ENCODE data around the gene ERP44.
A peak's percentile ranks its signal among the peaks of the same experiment; 100 is the strongest.
"Not testable (repeated sequence)": the region's sequence is repeated elsewhere in the genome, so short reads cannot be mapped to it uniquely, and the experiment has no call there.

The ERP44 gene

DNA sequence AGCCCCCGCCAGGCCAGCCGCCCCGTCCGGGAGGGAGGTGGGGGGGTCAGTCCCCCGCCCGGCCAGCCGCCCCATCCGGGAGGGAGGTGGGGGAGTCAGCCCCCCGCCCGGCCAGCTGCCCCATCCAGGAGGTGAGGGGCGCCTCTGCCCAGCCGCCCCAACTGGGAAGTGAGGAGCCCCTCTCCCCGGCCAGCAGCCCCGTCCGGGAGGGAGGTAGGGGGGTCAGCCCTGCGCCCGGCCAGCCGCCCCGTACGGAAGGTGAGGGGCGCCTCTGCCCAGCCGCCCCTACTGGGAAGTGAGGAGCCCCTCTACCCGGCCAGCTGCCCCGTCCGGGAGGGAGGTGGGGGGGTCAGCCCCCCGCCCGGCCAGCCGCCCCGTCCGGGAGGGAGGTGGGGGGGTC is 30.8 kb downstream of the ERP44 start:
- not testable (repeated sequence) for DNase-seq (ENCODE audit: low read depth)

DNA sequence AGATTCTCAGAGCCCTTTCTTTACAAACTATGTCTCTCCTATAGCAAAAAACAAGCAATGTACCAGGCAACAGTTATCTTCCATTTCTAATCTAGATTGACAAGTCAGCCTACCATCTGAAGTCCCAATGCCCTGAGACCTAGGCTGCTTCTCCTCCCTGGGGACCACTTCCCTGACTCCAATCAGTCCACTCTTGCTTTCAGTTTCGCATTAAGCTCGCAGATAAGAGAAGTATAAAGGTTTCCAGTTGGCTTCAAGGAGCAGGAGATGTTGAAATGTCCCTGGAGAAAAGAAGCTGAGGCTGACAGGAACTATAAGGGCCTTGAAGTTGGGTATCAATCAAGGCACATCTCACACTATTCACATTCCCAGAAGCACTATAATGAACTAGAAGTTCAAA is 32.3 kb downstream of the ERP44 start:
- DNase-seq (ENCODE audit: low read depth), result no peak

DNA sequence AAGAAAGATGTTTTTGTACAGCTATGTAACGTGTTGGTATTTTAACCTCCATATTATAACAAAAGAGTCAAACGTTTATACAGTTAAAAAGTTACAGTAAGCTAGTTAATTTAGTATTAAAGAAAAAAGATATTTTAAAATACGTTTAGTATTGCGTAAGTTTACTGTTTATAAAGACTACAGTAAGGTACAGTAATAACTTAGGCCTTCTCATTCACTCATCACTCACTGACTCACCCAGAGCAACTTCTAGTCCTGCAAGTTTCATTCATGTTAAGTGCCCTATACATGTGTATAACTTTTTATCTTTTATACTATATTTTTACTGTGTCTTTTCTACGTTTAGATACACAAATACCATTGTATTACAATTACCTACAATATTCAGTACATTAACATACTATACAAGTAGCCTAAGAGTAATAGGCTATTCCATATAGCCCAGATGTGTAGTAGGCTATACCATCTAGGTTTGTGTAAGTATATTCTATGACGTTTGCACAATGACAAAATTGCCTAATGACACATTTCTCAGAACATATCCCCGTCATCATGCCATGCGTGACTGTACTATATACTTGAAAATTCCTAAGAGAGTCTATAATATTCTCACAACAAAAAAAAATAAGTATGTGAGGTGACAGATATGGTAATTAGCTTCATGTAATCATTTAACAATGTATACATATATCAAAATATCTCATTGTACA is 33.8 kb downstream of the ERP44 start:
- no peak for DNase-seq (ENCODE audit: low read depth)

DNA sequence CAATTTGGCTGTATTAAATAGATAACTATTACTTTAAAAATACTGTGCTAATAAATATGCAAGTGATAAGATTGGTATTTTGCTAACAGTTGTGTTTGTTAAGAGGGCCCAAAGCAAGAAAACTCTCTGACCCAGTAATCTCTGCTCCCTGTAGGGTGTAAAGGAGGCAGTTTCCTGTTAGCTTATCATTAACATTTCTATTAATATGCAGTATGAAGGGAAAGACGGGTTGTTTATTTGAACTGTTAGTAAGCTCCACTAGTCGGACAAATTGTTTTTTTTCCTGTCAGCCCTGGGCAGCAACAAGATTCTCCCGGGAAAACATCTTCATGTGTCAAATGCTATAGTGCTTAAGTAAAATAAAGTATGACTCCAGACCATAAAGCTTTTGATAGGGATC is 35.6 kb downstream of the ERP44 start:
- DNase-seq (ENCODE audit: low read depth), result no peak

DNA sequence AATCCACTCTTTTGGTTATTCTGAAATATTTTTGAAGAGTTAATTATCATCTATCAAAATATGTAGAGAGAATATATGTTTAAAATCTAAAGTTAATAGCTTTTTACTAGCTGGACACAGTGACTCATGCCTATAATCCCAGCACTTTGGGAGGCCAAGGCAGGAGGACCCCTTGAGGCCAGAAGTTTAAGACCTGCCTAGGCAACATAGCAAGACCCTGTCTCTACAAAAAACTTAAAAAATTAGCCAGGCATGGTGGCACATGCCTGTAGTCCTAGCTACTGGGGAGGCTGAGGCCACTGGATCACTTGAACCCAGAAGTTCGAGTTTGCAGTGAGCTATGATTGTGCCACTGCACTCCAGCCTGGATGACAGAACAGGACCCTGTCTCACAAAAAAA is 36.1 kb downstream of the ERP44 start:
- not testable (repeated sequence) for DNase-seq (ENCODE audit: low read depth)

DNA sequence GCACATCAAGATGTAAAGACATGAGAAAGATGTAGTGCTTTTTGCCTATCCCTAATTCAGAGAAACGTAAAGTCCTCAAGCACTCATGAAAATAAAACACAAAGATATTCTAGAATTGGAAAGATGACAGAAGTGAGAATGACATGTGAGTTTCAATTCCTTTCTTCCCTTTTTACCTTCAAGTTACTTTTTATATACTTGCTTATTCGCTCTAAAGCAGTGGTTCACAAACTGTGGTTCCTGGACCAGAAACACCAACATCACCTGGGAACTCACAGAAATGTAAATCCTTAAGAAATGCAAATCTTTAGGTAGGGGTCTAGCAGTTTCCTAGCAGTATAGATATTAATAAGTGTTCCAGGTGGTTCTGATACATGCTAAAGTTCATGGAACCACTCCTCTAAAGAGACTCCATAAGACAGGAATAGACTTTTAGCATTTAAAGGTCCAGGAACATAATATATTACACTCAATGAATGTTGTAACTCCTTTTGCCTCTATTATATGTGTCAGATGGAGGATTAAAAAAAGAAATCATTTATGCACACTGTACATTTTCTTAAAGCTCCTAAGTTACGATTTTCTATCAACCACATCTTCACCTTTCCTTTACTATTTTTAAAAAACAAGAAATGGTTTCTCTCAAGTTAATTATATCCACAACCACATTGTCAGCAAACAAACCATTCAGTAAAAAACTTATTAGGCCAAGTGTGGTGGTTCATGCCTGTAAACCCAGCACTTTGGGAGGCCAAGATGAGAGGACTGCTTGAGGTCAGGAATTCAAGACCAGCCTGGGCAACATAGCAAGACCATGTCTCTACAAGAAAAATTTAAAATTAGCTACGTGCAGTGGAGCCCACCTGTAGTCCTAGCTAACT is 39.9 kb downstream of the ERP44 start:
- DNase-seq (ENCODE audit: low read depth), result no peak

DNA sequence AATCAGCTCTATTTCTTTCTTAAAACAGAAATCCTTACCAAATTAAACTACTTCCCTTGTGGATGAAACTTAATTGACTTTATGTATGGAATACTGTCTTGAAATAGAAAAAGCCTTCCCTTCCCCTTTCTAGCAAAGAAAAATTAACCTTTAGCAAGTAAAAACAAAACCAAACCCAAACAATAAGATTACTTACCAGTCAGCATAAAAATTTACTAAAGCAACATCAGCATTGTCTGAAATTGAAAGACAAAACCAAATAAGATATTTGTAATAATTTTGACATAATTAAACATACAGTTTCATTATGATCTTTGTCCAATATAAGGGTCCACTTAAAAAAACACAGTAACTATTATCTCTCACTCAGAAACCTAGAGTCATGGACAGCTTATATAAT is 41.2 kb downstream of the ERP44 start:
- no peak for DNase-seq (ENCODE audit: low read depth)

DNA sequence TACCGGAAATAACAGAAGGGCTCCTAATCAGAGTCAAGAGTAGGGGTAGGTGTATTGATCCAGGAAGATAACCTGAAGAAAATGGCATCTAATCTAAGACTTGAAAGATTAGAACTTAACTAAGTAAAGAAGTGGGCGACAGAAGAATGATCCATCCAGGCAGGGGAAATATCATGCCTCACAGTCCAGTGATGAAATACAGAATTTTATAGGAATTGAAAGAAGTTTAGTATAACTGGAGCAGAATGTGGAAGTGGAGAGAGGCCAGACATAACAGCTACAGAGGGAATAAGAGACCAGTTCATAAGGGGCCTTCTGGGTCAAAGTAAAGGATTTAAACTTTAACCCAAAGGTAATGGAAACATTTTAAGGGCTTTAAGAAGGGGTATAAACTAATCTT is 42.2 kb downstream of the ERP44 start:
- no peak for DNase-seq (ENCODE audit: low read depth)

DNA sequence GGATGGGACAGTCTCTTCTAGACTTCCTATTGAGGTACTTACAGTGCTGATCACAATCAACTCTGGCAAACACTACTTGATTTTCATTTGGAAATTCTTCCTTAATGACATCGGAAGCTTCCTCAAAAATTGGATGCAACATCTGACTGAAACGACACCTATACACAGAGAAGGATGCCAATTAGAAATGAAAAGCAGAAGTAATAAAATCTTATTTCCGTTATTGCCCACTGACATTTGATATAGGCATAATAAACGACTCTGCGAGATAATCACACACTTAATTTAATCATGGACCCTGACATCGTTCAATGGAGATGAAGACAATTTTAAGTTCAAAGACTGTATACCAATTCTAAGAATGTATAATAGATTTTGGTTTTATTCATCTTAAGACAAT is 46.4 kb downstream of the ERP44 start:
- DNase-seq (ENCODE audit: low read depth), result no peak

DNA sequence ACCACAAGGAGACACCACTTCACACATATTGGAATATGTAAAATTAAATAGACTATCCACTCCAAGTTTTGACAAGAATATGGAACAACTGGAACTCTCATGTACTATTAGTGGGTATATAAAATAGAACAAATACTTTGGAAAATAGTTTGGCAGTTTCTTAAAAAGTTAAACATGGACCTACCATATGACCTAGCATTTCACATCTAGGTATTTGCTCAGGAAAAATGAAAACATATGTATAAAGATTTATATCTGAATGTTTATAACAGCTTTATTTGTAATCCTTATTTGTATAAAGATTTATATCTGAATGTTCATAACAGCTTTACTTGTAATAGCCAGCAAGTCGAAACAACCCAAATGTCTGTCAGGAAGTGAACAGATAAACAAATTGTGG is 49.2 kb downstream of the ERP44 start:
- no peak for DNase-seq (ENCODE audit: low read depth)

DNA sequence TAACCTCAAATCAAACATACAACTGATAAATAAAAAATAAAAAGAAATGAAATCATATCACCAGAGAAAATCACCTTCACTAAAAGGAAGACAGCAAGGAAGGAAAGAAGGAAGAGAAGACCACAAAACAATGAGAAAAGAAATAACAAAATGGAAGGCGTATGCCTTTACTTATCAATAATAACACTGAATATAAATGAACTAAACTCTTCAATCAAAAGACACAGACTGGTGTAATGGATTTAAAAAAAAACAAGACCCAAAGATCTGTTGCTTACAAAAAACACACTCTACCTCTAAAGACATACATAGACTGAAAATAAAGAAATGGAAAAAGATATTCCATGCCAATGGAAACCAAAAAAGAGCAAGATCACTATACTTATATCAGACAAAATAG is 60.3 kb downstream of the ERP44 start:
- no peak for DNase-seq (ENCODE audit: low read depth)

DNA sequence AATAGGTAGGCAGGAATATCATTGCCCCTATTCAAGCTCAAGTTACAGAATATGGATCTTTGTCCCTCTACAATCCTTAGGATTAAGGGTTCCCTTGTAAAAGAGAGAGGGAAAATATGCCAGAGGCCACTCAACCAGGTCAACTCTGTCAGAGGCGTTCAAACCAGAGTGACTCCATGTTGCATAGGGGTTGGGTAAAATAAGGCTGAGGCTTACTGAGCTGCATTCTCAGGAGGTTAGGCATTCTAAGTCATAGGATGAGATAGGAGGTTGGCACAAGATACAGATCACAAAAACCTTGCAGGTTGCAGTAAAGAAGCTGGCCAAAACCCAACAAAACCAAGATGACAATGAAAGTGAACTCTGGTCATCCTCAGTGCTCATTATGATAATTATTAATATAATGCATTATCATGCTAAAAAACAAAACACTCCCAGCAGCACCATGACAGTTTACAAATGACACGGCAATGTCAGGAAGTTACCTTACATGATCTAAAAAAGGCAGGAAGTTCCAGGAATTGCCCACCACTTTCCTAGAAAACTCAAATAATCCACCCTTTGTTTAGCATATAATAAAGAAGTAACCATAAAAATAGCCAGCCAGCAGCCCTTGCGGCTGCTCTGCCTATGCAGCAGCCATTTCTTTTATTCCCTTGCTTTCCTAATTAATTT is 64.8 kb downstream of the ERP44 start:
- no peak for DNase-seq (ENCODE audit: low read depth)

DNA sequence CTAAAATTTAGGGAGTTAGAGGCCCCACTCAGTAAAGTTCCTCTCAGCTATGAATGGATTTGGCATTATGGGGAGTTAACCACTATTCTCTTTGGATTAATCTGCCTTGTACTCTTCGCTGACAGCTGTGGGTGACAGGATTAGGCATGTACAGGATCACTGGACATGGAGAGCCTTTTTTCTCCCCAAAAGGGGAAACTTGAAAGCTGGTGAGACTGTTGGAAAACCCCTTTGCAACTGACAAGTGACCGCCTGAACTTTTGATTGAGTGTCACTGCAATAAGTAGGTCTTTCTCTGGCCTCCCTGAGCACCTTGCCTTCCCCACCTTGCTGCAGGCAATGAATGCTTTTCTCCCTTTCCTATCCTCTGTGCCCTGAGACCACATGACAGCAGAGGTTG is 68.3 kb downstream of the ERP44 start:
- DNase-seq (ENCODE audit: low read depth), result no peak

DNA sequence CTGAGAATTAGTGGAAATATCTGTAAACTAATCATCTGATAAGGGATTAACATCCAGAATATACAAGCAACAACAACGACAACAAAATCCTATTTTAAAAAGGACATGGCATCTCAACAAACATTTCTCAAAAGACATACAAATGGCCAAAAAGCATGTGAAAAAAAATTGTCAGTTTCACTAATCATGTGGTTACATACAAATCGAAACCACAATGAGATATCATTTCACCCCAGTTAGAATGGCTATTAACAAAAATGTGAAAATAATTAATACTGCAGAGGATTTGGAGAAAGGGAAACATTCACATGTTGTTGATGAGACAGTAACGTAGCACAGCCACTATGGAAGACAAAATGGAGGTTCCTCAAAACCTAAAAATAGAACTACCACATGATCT is 69.5 kb downstream of the ERP44 start:
- no peak for DNase-seq (ENCODE audit: low read depth)

DNA sequence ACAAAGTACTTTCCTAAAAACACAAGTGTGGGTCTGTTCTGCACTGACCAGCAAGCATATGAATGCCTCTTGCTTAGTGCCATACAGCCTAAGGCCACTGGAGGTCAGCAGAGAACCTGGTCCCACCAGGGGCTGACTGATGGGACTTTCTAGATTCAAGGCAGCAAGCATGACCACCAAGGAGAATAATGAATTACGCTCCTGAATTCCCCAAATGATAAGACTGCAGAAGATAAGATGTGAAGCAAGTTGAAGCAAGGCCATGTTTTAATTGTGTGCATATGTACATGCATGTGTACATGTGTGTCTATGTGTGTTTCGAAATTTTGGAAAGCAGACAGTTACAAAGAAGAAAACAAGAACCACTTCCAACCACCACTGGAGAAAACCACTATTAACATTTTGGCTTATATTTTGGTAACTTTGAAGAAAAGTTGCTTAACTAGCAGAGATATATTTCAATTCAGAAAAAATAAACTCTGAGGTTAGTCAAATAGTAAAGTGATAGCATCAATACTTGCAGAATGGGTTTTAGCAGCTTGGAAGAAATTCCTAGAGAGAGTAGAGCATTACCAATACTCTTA is 70.5 kb downstream of the ERP44 start:
- DNase-seq (ENCODE audit: low read depth), result peak; percentile 38

DNA sequence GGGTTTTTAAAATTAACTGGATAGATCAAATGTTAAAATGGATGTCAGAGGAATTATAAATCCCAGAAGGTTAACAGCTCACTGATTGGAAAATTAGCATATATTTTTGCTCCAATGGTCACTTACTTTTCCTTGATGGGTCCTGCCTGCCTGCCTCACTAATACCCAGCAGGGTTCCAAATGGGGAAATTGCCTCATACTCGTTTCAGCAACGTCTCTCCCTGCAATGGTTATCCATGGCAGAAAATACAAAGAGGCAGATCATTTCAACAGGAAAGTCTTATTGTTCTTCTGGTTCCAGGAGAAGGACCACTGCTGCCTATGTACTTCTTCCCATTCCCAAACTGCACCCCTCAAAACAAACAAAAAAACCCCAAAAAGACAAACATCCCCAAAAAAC is 71.3 kb downstream of the ERP44 start:
- DNase-seq (ENCODE audit: low read depth), result no peak

DNA sequence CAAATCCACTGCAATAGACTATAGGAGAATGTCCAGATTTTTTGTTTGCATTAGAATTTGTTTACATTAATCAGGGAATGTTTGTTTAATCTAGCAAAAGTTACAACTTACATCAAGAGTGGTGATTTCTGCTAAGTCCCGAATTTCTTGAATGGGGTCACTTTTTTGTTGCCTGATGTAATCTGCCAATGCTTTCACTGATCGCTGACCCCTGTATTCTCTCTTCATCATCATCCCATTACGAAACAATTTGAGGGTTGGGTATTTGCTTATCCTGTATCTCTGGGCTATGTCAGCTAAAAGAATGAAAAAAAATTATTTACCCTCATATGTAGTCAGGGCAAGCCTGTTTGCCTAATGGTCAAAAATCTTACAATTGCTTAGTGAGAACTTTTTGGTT is 76.9 kb downstream of the ERP44 start:
- DNase-seq (ENCODE audit: low read depth), result no peak

DNA sequence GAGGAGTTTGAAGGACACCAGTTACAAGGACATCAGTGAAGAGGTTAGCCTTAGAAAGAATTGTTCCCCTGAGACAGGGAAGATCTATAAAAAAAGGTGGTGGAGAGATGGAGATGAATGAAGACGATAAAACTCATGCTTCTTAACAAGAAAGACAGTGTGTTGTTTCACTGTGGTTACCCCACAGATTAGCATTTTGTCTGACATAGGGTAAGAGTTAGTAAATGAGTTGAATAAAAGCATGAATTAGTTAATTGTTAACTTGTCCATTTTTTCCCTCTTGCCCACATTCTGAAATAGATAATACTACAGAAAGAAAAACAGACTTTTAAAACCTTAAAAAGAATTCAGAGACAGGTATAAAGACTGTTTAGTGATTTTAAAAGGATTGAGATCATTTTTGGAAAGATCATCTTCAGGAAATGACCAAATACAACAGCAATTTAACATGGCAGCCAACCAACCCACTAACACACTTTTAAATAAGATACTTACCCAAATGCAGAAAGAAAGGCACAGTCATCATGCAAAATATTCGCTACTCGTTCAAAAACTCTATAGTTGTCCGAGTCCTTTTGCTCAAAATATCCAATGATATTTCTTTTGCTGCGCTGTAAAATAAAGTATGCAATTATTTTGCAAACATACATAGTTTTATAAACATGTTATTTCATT is 78.5 kb downstream of the ERP44 start:
- DNase-seq (ENCODE audit: low read depth), result no peak

DNA sequence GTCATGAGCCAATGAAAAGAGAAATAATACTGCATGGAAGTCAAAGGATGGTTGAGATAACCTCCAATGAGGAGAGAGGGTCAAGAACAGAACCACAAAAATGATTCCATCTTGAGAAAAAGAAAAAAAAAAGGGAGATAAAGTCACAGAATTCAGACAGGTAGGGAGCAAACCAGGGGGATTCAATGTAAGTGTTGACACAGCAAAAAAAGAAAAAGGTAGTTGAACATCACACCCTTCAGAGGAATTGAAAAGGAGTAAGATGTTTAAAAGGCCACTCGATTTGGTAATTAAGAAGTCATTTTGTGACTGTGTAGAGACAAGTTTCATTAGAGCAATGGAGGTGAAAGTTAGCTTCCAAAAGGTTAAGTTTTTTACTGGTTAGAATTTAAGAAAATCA is 79.3 kb downstream of the ERP44 start:
- no peak for DNase-seq (ENCODE audit: low read depth)

DNA sequence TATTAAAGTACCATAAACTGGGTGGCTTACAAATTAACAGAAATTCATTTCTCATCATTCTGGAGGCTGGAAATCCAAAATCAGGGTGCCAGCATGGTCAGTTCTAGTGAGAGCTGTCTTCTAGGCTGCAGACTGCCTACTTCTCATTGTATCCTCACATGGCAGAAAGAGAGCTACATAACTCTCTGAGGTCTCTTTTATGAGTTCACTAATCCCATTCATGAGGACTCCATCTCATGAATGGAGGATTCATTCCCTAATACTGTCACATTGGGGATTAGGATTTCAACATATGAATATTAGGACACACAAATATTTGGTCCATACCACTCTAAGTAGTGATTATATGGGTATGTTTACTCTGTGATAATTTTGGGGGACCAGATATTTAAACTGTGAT is 84.0 kb downstream of the ERP44 start:
- DNase-seq (ENCODE audit: low read depth), result no peak

DNA sequence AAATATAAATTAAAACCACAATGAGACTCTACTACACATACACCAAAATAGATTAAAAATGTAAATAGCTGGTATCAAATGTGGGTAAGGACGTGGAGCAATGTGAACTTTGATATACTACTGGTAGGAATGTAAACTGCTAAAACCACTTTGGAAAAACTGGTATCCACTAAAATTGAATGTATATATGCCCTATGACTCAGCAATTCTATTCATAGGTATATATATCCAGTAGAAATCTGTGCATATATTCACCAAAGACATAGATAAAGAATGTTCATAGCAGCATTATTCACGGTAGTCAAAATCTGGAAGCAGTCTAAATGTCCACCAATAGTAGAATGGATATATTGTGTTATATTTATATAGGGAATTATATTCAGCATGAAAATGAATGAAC is 85.2 kb downstream of the ERP44 start:
- no peak for DNase-seq (ENCODE audit: low read depth)

DNA sequence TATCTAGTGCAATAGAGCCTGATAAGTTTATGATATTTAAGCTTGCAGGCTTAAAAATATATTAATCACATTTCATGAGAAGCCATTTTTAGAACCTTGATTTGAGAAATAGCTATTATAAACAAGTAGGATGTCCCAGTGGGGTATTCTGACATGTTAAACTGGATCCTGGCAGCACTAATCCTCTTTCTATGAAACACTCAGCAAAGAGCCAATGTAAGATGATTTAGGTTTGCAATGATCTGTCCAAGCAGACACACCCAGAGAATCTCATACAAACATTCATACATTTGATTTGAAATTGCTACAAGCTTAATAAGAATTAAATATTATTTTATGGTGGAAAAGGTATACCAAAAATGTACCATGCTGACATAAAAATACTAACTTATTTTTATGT is 86.5 kb downstream of the ERP44 start:
- DNase-seq (ENCODE audit: low read depth), result no peak

All from stimulated activated CD8-positive, alpha-beta memory T cell treated with anti-CD3 and anti-CD28 coated beads, Interleukin-7, amount 100 ng/mL, for 24 hours (primary cell).